A549 (cell line): ENCODE measurements around the gene CEP162. TPM values are rescaled to one million over a fixed set of nuclear protein-coding genes. Genes with fewer than 3 reads are reported as not detected.

Source experiments
- ATAC-seq, 2 experiments: fragments of 200-7000 bp in 1 of 2; fragments of >200 bp in 1 of 2; cut with Nextera tagmentation in 1 of 2; cut with Tn5 transposase in 1 of 2; 3 replicates each; pipeline versions ENCODE4 v1.8.0 to v1.9.1; 2018 to 2020; ENCODE audit warnings: mild to moderate bottlenecking in 1 of 2, moderate library complexity in 1 of 2
- CTCF ChIA-PET: fragments of 300-600 bp; sonication (Branson Sonifier 250); formaldehyde crosslinking; extraction: SDS; loops from one replicate; lab custom pipeline; 2021; ENCODE audit warnings: antibody characterized with exemption, inconsistent platforms; lab: Yijun Ruan, JAX
- POLR2A ChIA-PET: fragments of 350-600 bp; formaldehyde crosslinking; extraction: SDS; loops from one replicate; lab custom pipeline; 2021; ENCODE audit warnings: antibody characterized with exemption, inconsistent platforms; lab: Yijun Ruan, JAX
- DNase-seq, 2 experiments: peaks; one replicate each; pipeline versions ENCODE4 v3.0.0 to v3.0.0-alpha.2; 2011 to 2016; ENCODE audit warnings: low read depth in 1 of 2, low spot score in 1 of 2
- FAIRE-seq: peaks from 2 replicates; lab custom pipeline; 2011; peaks lifted over from hg19 to GRCh38; lab: Jason Lieb, UNC
- H3K27ac ChIP-seq, 2 experiments: fragments of >200 bp; sonication (Bioruptor Twin); formaldehyde crosslinking; 3 replicates each; pipeline ENCODE4 v1.5.1; 2016 to 2017
- H3K4me1 ChIP-seq: fragments of >200 bp; sonication (Bioruptor Twin); formaldehyde crosslinking; 3 replicates; pipeline ENCODE4 v1.6.1; 2016
- H3K4me2 ChIP-seq: fragments of >200 bp; sonication (Bioruptor Twin); formaldehyde crosslinking; 3 replicates; pipeline ENCODE4 v1.6.1; 2016
- H3K4me3 ChIP-seq: fragments of >200 bp; sonication (Bioruptor Twin); formaldehyde crosslinking; 3 replicates; pipeline ENCODE4 v1.5.1; 2016
- H3K9me3 ChIP-seq: fragments of >200 bp; sonication (Bioruptor Twin); formaldehyde crosslinking; 3 replicates; pipeline ENCODE4 v1.6.1; 2016
- BCL3 ChIP-seq: fragments of >200 bp; sonication (Bioruptor Twin); formaldehyde crosslinking; IDR thresholded peaks from 3 replicates; pipeline ENCODE4 v1.6.1; 2016
- BHLHE40 ChIP-seq: IDR thresholded peaks from 2 replicates; pipeline ENCODE4 v1.6.1; 2012; ENCODE audit warnings: low read depth, low read length, inconsistent platforms
- CBX2 ChIP-seq: fragments of 200-600 bp; sonication (generic); IDR thresholded peaks from 2 replicates; pipeline ENCODE4 v1.6.1; 2016; ENCODE audit warnings: low read depth, mild to moderate bottlenecking, borderline replicate concordance
- CHD2 ChIP-seq: fragments of 150-350 bp; IDR thresholded peaks from 2 replicates; pipeline ENCODE4 v1.6.1; 2014; ENCODE audit warnings: low read length; ENCODE audit not compliant: partially characterized antibody
- CHD4 ChIP-seq: fragments of 200-600 bp; sonication (generic); IDR thresholded peaks from 2 replicates; pipeline ENCODE4 v1.6.1; 2016; ENCODE audit warnings: antibody characterized with exemption, mild to moderate bottlenecking, borderline replicate concordance
- ELK1 ChIP-seq: fragments of 150-350 bp; IDR thresholded peaks from 2 replicates; pipeline ENCODE4 v1.6.1; 2014; ENCODE audit warnings: low read depth, mild to moderate bottlenecking, low read length
- FOSL2 ChIP-seq, 2 experiments: fragments of 450-650 bp in 1 of 2; fragments of >200 bp in 1 of 2; sonication (Bioruptor Twin) in 1 of 2; formaldehyde crosslinking; IDR thresholded peaks; 2 replicates each; pipeline versions ENCODE4 v1.5.0 to v1.6.1; 2016 to 2020; ENCODE audit warnings: mild to moderate bottlenecking in 1 of 2, moderate library complexity in 1 of 2
- HDAC2 ChIP-seq: fragments of 200-600 bp; sonication (generic); IDR thresholded peaks from 2 replicates; pipeline ENCODE4 v1.6.1; 2016
- HES2 ChIP-seq: fragments of >200 bp; sonication (Bioruptor Twin); formaldehyde crosslinking; IDR thresholded peaks from 2 replicates; pipeline ENCODE4 v1.6.1; 2016
- HMGXB4 ChIP-seq: fragments of 250-450 bp; sonication (Bioruptor Pico); IDR thresholded peaks from 2 replicates; pipeline ENCODE4 v1.5.0; 2021; ENCODE audit warnings: mild to moderate bottlenecking, moderate library complexity, borderline replicate concordance
- HOXA7 ChIP-seq: fragments of 250-450 bp; sonication (Bioruptor Pico); IDR thresholded peaks from 2 replicates; pipeline ENCODE4 v1.5.0; 2020; ENCODE audit warnings: mild to moderate bottlenecking, moderate library complexity
- JUNB ChIP-seq: fragments of >200 bp; sonication (Bioruptor Twin); formaldehyde crosslinking; IDR thresholded peaks from 2 replicates; pipeline ENCODE4 v1.6.1; 2016
- MAX ChIP-seq: IDR thresholded peaks from 2 replicates; pipeline ENCODE4 v1.6.1; 2012
- MAZ ChIP-seq: fragments of 150-350 bp; IDR thresholded peaks from 2 replicates; pipeline ENCODE4 v1.6.1; 2014; ENCODE audit warnings: antibody characterized with exemption, low read depth, low read length, borderline replicate concordance
- MYC ChIP-seq: IDR thresholded peaks from 2 replicates; pipeline ENCODE4 v1.6.1; 2012; ENCODE audit warnings: mild to moderate bottlenecking, inconsistent platforms, low read length, improper control_type of control experiment, borderline replicate concordance
- REST ChIP-seq: fragments of 200-600 bp; sonication (generic); IDR thresholded peaks from 2 replicates; pipeline ENCODE4 v1.6.1; 2016; ENCODE audit warnings: antibody characterized with exemption, mild to moderate bottlenecking, moderate library complexity
- SMC3 ChIP-seq: fragments of >200 bp; sonication (Bioruptor Twin); formaldehyde crosslinking; IDR thresholded peaks from 3 replicates; pipeline ENCODE4 v1.6.1; 2018; ENCODE audit warnings: inconsistent platforms
- USF2 ChIP-seq: fragments of 450-650 bp; IDR thresholded peaks from 2 replicates; pipeline ENCODE4 v1.6.1; 2014; ENCODE audit warnings: antibody characterized with exemption
- ZC3H11A ChIP-seq: fragments of 450-650 bp; IDR thresholded peaks from 2 replicates; pipeline ENCODE4 v1.6.1; 2014; ENCODE audit warnings: antibody characterized with exemption, mild to moderate bottlenecking
- ZFP36 ChIP-seq: fragments of 450-650 bp; IDR thresholded peaks from 2 replicates; pipeline ENCODE4 v1.6.1; 2014; ENCODE audit warnings: borderline replicate concordance; ENCODE audit not compliant: partially characterized antibody
- ZSCAN20 ChIP-seq: fragments of 250-450 bp; sonication (Bioruptor Pico); IDR thresholded peaks from 2 replicates; pipeline ENCODE4 v1.8.0; 2022; ENCODE audit warnings: mild to moderate bottlenecking, moderate library complexity
- WGBS: methylation state at CpG from one replicate; pipeline ENCODE4 v1.1.6; 2017; ENCODE audit errors: missing lambda C conversion rate; 5-methylcytosine and 5-hydroxymethylcytosine counted together
- polyA plus RNA-seq, 4 experiments: library from polyadenylated mRNA; depleted of rRNA in 3 of 4; stranded (reverse); fragments of >200 nt; fragmentation: RNase III in 1 of 4; extraction: RNeasy Plus Mini Kit Qiagen cat#74134 plus additional on column Dnase treatment in 1 of 4; gene quantifications; 2 replicates in 3 of 4; 3 replicates in 1 of 4; pipeline ENCODE4 v1.2.3, GENCODE V29; 2011 to 2017

The CEP162 gene
- polyA plus RNA-seq, 2 of the 4 experiments (the other 2 are of a cell fraction): 2.1 to 2.3 TPM

GRCh38 chr6:84150705-84151104, 76.7 kb downstream of the CEP162 start:
- Histone ChIP-seq H3K4me1 (no peaks in the 10 kb centered on the region), H3K9me3 (no peaks in the 10 kb centered on the region), H3K4me3 (no peak overlapping the region), H3K4me2 (no peak overlapping the region), H3K27ac (no peak overlapping the region)
- FAIRE-seq (no peak), DNase-seq (no peak), ATAC-seq (no peak)
- 96% methylated on average over 1 of the region's 1 CpG for WGBS
- TF ChIP-seq HES2 (no peak), FOSL2 (IDR thresholded peaks at IDR 0.05) (no peak), FOSL2 (CRISPR knock-in tag; IDR thresholded peaks at IDR 0.05) (no peak), ELK1 (no peak), CHD4 (no peak), MAZ (no peak), HMGXB4 (CRISPR knock-in tag) (no peak), ZC3H11A (no peak), REST (no peak), USF2 (no peak), JUNB (no peak), HDAC2 (no peak), MAX (no peak), CBX2 (no peak), SMC3 (no peak), BHLHE40 (no peak), CHD2 (no peak)
- CTCF ChIA-PET: no interaction called here
- POLR2A ChIA-PET: no interaction called here

GRCh38 chr6:84141521-84141920, 85.9 kb downstream of the CEP162 start:
- CTCF ChIA-PET: no interaction called here

More at GRCh38 chr6:84141521-84141920, 85.9 kb downstream of the CEP162 start:
- Histone ChIP-seq H3K9me3 (no peaks in the 10 kb centered on the region), H3K4me1 (no peaks in the 10 kb centered on the region), H3K27ac (no peak overlapping the region), H3K4me3 (no peak overlapping the region), H3K4me2 (no peak overlapping the region)
- TF ChIP-seq MYC (no peak), HOXA7 (CRISPR knock-in tag) (no peak), FOSL2 (IDR thresholded peaks at IDR 0.05) (no peak), FOSL2 (CRISPR knock-in tag; IDR thresholded peaks at IDR 0.05) (no peak), ZSCAN20 (no peak), MAX (no peak), BCL3 (no peak), ZFP36 (no peak)
- no peak for DNase-seq
- no peak for ATAC-seq
- 41% methylated on average over 1 of the region's 1 CpG for WGBS
- no peak for FAIRE-seq
- POLR2A ChIA-PET: no interaction called here
